Tibial nerve (tissue), 4 donors: Measurements from ENCODE around the gene OTOS. TPM values are rescaled to one million over a fixed set of nuclear protein-coding genes. Genes with fewer than 3 reads are reported as not detected.

Experiments used
- DNase-seq, 2 donors: peaks; one replicate each; pipeline ENCODE4 v3.0.0-alpha.2; 2019; ENCODE audit warnings: low spot score in 2 of 2
- H3K27ac ChIP-seq, 4 donors: fragments of 200-600 bp; sonication (generic) in 3 of 4; one replicate each; pipeline ENCODE4 v1.5.1; 2017 to 2019; ENCODE audit warnings: mild to moderate bottlenecking in 1 of 4
- H3K27me3 ChIP-seq, 2 donors: fragments of 200-600 bp; sonication (generic) in 1 of 2; one replicate each; pipeline versions ENCODE4 v1.5.1 to v1.6.0; 2017 to 2019
- H3K36me3 ChIP-seq, 3 donors: fragments of 200-600 bp; sonication (generic); one replicate each; pipeline ENCODE4 v1.5.1; 2018 to 2019
- H3K4me1 ChIP-seq, 4 donors: fragments of 200-600 bp; sonication (generic) in 3 of 4; one replicate each; pipeline ENCODE4 v1.5.1; 2017 to 2019
- H3K4me3 ChIP-seq, 4 donors: fragments of 200-600 bp; sonication (generic) in 3 of 4; one replicate each; pipeline ENCODE4 v1.5.1; 2017 to 2019; ENCODE audit warnings: mild to moderate bottlenecking in 1 of 4, moderate library complexity in 1 of 4
- H3K9me3 ChIP-seq, 4 donors: fragments of 200-600 bp; sonication (generic) in 3 of 4; one replicate each; pipeline ENCODE4 v1.5.1; 2017 to 2019
- EP300 ChIP-seq, 2 donors: sonication (generic); formaldehyde crosslinking; IDR thresholded peaks; one replicate each; pipeline ENCODE4 v1.6.1; 2017; ENCODE audit warnings: antibody characterized with exemption in 2 of 2, mild to moderate bottlenecking in 1 of 2
- POLR2A ChIP-seq, 2 donors: fragments of 450-650 bp; IDR thresholded peaks; one replicate each; pipeline ENCODE4 v1.6.1; 2017; ENCODE audit warnings: antibody characterized with exemption in 2 of 2, mild to moderate bottlenecking in 2 of 2, moderate library complexity in 2 of 2
- WGBS, 2 donors: methylation state at CpG; one replicate each; pipeline ENCODE4 v1.1.5; 2018; 5-methylcytosine and 5-hydroxymethylcytosine counted together
- total RNA-seq, 4 donors: library from RNA; depleted of rRNA; stranded (reverse); fragments of >200 nt; gene quantifications; one replicate each; pipeline ENCODE4 v1.1.0, GENCODE V29; 2016
- TF ChIP-seq, protein P1 (sequence below), 5 experiments: fragments of 200-600 bp in 3 of 5; fragments of 450-650 bp in 2 of 5; sonication (generic) in 3 of 5; IDR thresholded peaks; one replicate each; pipeline ENCODE4 v1.5.1; 2016 to 2019; ENCODE audit warnings: antibody characterized with exemption in 5 of 5, mild to moderate bottlenecking in 3 of 5, moderate library complexity in 2 of 5

OTOS gene
- total RNA-seq, 4 donors from 2014 or later: not detected

- Histone ChIP-seq H3K9me3 (peaks cover 0 to 4% (median 0%) of the 10 kb centered on the region in 4 donors), H3K36me3 (peaks cover 2 to 86% (median 19%) of the 10 kb centered on the region in 3 donors), H3K4me3 (no peak overlapping the region), H3K27ac (no peak overlapping the region), H3K4me1 (peaks cover 0 to 17% (median 10%) of the 10 kb centered on the region in 4 donors), H3K27me3 (no peaks in the 10 kb centered on the region)
- TF ChIP-seq, protein P1, sequence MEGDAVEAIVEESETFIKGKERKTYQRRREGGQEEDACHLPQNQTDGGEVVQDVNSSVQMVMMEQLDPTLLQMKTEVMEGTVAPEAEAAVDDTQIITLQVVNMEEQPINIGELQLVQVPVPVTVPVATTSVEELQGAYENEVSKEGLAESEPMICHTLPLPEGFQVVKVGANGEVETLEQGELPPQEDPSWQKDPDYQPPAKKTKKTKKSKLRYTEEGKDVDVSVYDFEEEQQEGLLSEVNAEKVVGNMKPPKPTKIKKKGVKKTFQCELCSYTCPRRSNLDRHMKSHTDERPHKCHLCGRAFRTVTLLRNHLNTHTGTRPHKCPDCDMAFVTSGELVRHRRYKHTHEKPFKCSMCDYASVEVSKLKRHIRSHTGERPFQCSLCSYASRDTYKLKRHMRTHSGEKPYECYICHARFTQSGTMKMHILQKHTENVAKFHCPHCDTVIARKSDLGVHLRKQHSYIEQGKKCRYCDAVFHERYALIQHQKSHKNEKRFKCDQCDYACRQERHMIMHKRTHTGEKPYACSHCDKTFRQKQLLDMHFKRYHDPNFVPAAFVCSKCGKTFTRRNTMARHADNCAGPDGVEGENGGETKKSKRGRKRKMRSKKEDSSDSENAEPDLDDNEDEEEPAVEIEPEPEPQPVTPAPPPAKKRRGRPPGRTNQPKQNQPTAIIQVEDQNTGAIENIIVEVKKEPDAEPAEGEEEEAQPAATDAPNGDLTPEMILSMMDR (IDR thresholded peaks at IDR 0.05): no peak
- TF ChIP-seq POLR2A (IDR thresholded peaks at IDR 0.05) (no peak), EP300 (IDR thresholded peaks at IDR 0.05) (no peak)
- no peak for DNase-seq
- 90 to 94% methylated on average over 21 to 23 of the region's 23 CpGs for WGBS, 2 donors
Observed at GRCh38 chr2:240130393-240131195, 9.9 kb downstream of the OTOS start.

DNA sequence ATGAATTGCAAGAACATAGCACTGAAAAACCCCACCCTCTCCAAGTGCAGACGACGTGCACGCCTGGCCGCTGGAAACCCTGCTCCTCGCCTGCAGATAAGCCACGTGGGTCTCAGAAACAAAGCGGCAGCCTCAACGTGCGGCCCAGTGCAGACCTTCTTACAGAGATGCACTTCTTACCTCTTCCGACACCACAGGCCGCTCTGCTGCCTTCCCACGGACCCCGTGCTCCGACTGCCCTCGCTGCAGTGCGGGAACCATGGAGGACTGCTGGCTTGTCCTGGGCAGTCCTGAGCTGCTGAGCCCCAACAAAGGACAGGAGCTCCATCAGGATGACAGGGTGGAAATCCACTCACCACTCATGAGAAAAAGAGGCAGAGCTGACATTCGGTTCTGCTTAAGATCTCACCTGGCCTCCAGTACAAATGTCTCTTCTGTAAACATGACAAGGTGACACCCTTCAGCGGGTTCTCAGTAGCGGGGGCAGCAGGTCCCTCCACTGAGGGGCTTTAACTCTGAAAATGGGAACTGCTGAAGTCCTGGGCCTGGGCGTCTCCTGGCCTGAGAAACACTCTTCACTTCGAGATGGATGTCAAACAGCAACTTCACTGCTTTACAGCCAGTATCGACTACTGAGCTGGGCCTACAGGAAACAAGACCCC is 10.6 kb downstream of the OTOS start:
- H3K27me3 ChIP-seq: no peaks in the 10 kb centered on the region
- H3K27ac ChIP-seq: no peak overlapping the region
- H3K36me3 ChIP-seq: peaks cover 2 to 91% (median 19%) of the 10 kb centered on the region in 3 donors
- peaks cover 0 to 4% (median 0%) of the 10 kb centered on the region in 4 donors for H3K9me3 ChIP-seq
- no peak for TF ChIP-seq EP300 (IDR thresholded peaks at IDR 0.05)
- WGBS, 2 donors: 93 to 94% methylated on average over 22 of the region's 22 CpGs
- peaks cover 0 to 9% (median 3%) of the 10 kb centered on the region in 4 donors for H3K4me1 ChIP-seq
- no peak overlapping the region for H3K4me3 ChIP-seq
- no peak for DNase-seq

GRCh38 chr2:240129311-240129710 is 11.1 kb downstream of the OTOS start:
- Histone ChIP-seq H3K9me3 (peaks cover 0 to 4% (median 0%) of the 10 kb centered on the region in 4 donors), H3K27me3 (no peaks in the 10 kb centered on the region), H3K4me1 (peaks cover 0 to 4% (median 0%) of the 10 kb centered on the region in 4 donors), H3K4me3 (no peak overlapping the region), H3K27ac (no peak overlapping the region), H3K36me3 (peaks cover 2 to 92% (median 19%) of the 10 kb centered on the region in 3 donors)
- no peak for DNase-seq
- TF ChIP-seq POLR2A (IDR thresholded peaks at IDR 0.05) (no peak), EP300 (IDR thresholded peaks at IDR 0.05) (no peak)
- TF ChIP-seq, protein P1 (IDR thresholded peaks at IDR 0.05): no peak
- WGBS, 2 donors: 90 to 94% methylated on average over 7 of the region's 7 CpGs

GRCh38 chr2:240128608-240129145 is 11.8 kb downstream of the OTOS start:
- no peak overlapping the region for H3K27ac ChIP-seq
- no peaks in the 10 kb centered on the region for H3K4me1 ChIP-seq
- peaks cover 0 to 4% (median 0%) of the 10 kb centered on the region in 4 donors for H3K9me3 ChIP-seq
- H3K4me3 ChIP-seq: no peak overlapping the region
- no peaks in the 10 kb centered on the region for H3K27me3 ChIP-seq
- peaks cover 2 to 87% (median 19%) of the 10 kb centered on the region in 3 donors for H3K36me3 ChIP-seq
- DNase-seq: no peak
- 83 to 90% methylated on average over 12 of the region's 12 CpGs for WGBS, 2 donors
- TF ChIP-seq EP300 (IDR thresholded peaks at IDR 0.05) (no peak), POLR2A (IDR thresholded peaks at IDR 0.05) (no peak)
- TF ChIP-seq, protein P1 (IDR thresholded peaks at IDR 0.05): no peak

- 92% methylated on average over 16 of the region's 16 CpGs for WGBS, 2 donors
- H3K4me1 ChIP-seq: no peaks in the 10 kb centered on the region
- TF ChIP-seq POLR2A (IDR thresholded peaks at IDR 0.05) (no peak), EP300 (IDR thresholded peaks at IDR 0.05) (no peak)
- TF ChIP-seq, protein P1 (IDR thresholded peaks at IDR 0.05): no peak
- H3K9me3 ChIP-seq: peaks cover 0 to 4% (median 0%) of the 10 kb centered on the region in 4 donors
- H3K36me3 ChIP-seq: peaks cover 0 to 80% (median 19%) of the 10 kb centered on the region in 3 donors
- H3K4me3 ChIP-seq: no peak overlapping the region
- no peak for DNase-seq
- H3K27me3 ChIP-seq: no peaks in the 10 kb centered on the region
- no peak overlapping the region for H3K27ac ChIP-seq
Observed at GRCh38 chr2:240127911-240128607, 12.4 kb downstream of the OTOS start.
